GM21737 (cell line): Measurements from ENCODE around the gene TMEM87B.
A peak's percentile ranks its signal among the peaks of the same experiment; 100 is the strongest.

Experiments
- ATAC-seq: cut with Tn5 transposase; IDR thresholded peaks from one replicate; pipeline ENCODE4 v1.9.1; 2021; ENCODE audit warnings: mild to moderate bottlenecking, moderate library complexity; ENCODE audit not compliant: unreplicated experiment

TMEM87B gene, protein sequence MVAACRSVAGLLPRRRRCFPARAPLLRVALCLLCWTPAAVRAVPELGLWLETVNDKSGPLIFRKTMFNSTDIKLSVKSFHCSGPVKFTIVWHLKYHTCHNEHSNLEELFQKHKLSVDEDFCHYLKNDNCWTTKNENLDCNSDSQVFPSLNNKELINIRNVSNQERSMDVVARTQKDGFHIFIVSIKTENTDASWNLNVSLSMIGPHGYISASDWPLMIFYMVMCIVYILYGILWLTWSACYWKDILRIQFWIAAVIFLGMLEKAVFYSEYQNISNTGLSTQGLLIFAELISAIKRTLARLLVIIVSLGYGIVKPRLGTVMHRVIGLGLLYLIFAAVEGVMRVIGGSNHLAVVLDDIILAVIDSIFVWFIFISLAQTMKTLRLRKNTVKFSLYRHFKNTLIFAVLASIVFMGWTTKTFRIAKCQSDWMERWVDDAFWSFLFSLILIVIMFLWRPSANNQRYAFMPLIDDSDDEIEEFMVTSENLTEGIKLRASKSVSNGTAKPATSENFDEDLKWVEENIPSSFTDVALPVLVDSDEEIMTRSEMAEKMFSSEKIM

DNA sequence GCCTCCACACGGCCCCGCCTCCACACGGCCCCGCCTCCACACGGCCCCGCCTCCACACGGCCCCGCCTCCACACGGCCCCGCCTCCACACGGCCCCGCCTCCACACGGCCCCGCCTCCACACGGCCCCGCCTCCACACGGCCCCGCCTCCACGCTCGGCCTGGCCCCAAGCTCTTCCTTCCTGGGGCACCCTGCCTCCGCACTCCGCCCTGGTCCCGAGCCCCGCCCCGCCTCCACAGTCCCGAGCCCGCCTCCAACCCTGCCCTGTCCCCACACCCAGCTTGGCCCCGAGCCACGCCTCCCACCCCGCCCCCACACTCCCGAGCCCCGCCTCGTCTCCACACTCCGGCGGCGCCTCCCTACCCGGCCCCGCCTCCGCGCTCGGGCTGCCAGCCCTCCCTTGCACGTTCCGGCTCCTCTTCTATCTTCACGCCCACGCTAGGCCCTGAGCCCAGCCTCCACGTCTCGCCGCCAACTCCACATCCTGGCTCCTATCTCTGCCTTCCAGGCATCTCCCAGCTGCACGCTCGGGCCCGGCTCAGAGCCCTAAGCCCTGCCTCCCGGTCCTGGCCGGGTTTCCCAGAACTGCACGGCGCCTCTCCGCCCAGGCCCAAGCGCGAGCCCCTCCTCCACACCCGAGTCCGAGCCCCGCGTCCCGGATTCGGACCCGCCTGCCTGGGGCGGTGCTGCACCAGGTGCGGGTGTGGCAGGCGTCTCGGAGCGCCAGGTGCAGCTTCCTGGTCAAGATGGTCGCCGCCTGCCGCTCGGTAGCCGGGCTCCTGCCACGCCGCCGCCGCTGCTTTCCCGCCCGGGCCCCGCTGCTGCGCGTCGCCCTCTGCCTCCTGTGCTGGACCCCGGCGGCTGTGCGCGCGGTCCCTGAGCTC, at the start of gene TMEM87B:
Gene TMEM87B (plus strand): TSS at position 423 of the 883 bp plus-strand sequence. CDS start 323 bp downstream, at position 746.
- ATAC-seq: peak; percentile 46

DNA sequence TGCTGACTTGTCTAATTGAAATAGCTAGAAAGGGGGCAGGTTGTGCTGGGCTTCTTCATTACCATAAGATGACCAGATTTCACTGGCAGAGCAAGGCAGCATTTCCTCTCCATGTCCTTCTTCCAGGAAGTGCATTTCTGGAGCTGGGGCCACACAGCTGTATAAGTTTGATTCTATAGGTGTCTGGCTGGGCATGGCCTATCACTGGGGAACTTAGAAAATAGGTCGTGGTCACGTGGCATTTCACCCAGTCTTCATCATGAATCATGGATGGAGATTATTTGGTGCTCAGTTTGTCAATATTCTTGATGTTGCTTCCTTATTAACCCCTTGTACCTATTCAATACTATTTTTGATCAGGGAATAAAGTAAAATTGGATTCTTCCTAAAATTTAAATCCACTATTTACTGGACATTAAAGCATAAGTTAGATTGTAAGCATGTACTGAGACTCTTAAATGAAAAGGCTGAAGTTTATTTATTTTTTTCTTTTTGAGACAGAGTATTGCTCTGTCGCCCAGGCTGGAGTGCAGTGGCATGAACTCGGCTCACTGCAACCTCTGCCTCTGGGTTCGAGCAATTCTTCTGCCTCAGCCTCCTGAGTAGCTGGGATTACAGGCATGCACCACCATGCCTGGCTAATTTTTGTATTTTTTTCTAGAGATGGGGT, 49.5 kb upstream of the TMEM87B start:
- no peak for ATAC-seq

DNA sequence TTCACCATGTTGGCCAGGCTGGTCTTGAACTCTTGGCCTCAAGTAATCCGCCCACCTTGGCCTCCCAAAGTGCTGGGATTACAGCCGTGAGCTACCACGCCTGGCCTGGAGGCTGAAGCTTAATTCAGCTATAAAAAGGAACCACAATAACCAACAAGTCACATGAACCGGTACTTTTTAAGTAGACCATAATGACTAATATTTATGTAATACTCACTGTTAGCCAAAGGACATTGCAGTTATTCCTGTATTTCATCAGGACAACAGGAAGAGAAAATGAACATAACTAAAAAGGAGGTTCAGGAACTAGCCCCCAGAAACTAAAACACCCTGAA, 49.0 kb upstream of the TMEM87B start:
- ATAC-seq: no peak

DNA sequence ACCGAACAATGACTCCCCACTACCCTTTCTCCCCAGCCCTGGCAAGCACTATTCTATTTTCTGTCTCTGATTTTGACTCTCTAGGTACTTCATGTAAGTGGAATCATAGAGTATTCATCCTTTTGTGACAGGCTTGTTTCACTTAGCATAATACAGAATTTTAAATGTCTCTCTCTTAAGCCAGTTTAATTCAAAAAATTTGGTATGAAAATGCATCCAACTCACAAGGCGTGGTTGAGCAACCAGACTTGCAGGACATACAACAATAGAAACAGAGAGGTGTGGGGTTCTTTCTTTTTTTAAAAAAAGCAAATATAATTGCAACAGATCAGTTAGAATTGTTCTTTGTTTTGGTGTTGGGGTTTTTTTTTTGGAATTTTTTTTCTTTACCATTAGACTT, 47.6 kb upstream of the TMEM87B start:
- no peak for ATAC-seq

DNA sequence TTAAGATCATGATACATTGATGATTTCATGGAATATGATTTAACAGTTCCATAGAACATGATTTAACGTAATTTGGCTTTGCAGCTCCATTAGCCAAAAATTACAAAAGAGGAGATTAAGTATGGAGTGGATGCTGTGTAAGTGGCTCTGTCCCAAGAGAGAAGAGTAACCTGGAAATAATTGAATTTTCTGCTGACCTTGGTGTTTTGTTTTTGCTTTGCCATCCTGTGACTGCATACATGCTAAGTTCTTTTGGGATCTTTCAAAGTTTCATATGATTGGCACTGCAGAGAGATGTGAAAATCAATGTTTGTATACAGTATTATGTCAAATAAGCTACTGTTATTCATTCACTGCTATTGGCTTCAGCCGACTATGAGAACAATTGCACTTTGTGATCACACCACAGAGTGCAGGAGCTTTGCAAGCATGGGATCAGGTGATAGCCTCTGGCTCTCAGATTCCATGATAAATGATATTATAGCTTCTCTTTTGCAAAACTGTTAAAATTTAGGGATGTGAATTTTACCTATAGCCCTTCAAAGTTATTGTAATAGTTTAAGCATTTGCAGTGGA, 46.1 kb upstream of the TMEM87B start:
- ATAC-seq: no peak

DNA sequence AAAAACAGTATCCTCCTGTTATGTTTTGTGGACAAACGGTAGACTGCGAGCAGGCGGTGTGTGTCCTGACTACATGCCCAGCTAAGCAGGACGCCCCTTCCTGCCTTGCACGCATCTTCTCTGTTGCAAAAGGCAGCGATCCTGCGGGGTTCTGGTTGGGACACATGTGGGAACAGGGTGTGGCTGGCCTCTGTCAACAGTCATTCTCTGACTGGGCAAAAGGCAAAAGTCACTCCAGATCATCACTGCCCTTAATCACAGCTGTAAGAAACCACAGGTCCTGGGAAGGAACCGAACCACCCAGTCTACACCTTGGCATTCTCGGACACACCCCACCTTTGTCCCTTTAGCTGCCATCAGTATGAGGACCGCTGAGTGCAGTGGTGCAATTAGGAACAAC, 44.3 kb upstream of the TMEM87B start:
- no peak for ATAC-seq

DNA sequence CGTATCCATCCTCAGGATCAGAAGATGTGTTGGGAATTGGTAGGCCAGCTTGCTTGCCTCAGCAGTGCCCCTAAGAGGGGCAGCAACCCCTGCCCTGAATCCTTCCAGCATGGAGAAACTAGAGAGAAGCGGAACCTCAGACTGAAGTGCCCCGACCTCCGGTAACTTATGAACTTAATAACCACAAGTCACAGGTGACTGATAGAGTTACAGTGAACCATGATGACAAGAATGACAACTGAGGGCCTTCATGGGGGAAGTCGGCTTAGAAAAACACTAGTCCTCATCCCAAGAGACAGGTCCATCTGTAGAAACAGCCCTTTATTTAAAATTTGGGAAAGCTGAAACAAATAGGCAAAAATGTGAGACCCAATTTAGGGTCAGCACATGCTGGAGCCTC, 42.5 kb upstream of the TMEM87B start:
- no peak for ATAC-seq

DNA sequence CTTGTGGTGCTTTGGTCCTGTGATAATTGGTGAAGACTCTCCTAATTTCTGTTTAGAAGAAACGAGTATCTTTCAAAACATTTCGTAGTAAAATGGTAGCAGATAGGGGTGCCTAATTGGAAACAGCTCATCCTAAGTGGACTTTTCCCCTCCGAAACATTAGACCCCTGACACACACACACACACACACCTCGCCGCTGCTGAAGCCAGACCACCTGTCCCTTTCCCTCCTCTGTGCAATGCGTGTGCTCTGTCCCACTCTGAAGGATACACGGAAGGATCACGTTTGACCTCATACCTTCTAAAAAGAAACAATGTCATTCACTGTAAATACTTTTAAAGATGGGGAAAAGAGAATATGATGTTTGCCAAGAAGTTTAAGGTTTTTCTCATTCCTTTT, 36.2 kb upstream of the TMEM87B start:
- ATAC-seq: no peak

DNA sequence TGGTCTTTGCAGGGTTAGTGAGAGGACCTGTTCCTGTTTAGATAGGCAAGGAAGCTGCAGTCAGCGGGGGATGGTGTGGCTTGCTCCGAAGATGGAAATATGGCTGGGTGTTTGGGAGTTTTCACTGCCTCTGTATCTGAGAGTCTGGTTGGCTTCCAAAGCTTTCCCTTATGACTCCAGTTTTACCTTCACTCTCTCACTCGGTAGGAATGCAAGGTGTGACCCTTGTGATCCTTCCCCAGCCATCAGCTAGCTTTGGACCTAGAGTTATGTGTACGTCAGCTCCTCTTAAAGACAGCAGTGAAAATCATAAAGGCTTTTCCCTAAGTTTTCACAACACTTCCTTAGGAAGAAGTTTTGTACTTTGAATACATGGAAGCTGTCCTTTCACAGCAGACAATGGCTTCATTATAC, 35.5 kb upstream of the TMEM87B start:
- no peak for ATAC-seq

DNA sequence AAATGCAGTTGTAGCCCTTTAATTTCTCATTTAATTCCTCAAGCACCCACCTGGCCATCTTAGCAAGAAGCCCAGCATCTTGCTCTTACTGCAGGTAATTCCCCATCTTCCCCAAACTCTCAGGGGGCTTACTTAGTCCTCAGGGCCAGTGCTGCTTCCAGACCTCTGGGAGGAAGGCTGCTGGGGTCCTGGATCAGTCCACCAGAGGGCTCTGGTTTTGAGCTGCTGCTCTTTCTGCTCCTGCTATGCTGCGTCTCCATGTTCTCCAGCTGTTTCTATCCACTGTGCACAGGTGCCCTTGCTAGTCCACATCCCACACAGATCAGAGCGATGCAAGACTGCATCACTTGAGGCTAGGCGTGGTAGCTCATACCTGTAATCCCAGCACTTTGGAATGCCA, 34.5 kb upstream of the TMEM87B start:
- no peak for ATAC-seq

DNA sequence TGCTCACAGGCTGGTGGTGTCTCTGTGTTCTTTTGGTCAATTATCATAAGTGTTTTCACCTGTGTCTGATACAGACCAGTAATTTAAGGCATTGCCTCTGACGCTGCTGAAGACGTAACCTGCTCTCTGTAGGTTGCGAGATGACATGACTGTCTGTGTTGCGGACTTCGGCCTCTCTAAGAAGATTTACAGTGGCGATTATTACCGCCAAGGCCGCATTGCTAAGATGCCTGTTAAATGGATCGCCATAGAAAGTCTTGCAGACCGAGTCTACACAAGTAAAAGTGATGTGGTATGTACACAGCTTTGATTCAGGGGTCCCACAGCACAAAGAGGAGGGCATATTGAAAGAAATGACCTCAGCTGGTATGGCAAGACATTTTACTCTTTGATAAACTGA, 33.8 kb upstream of the TMEM87B start:
- no peak for ATAC-seq

DNA sequence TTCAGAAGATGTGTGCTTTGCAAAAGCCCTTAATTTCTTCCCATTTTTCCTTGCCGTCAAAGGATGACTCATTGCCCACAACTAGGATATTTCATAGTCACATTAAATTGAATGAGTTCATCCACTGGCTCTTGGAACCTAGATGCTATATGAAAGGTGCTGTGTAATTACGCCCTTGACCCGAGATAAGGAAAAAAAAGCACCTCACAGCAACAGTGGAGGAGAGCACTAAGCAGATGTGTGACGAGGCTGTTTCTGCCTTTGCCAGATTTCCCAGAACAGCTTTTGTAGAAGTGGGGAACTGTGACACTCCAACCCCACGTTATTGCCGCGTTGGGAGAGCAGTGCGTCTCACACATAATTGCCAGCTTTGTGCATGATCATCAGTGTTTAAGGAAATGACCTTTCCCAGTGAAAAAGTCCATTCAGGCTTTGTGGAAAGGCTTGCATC, 33.3 kb upstream of the TMEM87B start:
- no peak for ATAC-seq

DNA sequence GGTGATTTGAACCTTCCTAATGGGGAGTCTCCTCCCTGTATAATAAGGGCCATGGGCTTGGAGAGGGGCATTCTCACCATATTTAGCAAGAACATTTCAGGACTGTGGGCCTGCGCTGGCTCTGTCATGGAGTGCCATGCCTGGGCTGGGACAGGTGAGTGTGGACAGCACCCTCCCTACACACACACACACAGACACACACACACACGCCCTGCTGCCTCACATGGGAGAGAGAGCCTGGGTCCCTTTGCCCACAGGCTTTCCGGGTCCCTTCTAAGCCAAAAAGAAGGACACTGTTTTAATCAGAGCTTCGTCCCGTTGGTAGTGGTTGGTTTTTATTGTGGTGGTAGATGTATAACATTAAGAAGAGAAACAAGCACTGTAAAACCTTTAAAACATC, 31.4 kb upstream of the TMEM87B start:
- no peak for ATAC-seq

DNA sequence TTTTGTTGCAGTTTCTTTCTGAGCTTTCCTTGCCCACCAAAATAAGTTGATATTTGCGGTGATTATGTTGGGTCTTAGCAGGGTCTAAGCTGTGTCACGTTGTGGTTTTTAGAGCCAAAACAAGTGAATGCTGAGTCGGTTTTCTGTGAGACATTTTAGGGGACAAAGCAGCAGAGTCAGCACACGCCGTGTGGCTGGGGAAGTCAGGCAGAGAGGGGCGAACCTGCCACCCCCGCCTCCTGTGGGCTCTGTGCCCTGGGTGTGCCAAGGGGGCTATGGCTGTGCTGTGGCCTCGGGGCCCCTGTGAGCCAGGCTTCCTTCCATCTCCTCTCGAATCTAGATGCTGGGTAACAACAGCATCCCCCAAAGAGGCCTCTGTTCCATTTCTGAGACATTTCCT, 30.8 kb upstream of the TMEM87B start:
- no peak for ATAC-seq

DNA sequence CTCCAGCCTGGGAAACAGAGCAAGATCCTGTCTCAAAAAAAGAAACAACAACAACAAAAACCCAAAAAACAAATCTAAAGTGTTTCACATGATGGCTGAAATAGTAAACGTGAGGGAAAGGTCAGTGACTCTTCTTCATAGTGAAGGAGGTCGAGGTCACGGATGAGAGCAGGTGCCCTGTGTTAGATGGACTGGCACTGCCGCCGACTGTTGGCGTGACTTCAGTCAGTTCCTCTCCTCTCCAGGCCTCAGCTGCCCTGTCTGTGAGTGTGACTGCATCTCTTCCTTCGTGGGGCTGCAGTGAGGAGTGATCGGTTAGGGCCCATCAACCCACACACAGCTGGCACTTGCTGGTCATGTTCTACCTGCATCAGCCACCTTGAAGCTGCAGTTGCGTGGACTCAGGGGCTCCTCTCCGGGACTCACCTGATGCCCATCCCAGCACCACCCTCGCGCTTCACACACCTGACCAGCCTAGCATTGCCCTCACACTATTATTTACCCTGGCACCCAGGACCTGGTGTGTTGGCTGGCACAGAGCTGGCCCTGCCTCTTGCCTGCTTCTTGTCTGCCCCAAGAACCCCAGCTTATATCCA, 30.1 kb upstream of the TMEM87B start:
- ATAC-seq: no peak

DNA sequence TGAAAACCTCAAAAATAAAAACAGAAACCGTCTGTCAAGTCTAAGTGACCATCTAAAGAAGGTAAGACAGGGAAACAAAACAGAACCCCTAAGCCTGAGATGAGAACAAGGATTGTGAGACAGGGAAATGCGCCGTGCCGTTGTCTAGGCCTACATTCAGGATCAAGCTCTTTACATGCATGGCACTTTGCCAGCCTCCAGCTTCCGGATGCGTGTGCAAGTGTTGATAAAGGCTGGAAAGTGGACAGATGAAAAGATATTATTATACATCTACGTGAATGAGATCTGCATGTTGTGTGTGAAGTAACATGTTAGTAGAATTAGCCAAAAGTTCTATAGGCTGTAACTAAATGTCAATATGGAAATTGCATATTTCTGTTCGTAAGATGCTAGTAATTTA, 28.6 kb upstream of the TMEM87B start:
- ATAC-seq: no peak

DNA sequence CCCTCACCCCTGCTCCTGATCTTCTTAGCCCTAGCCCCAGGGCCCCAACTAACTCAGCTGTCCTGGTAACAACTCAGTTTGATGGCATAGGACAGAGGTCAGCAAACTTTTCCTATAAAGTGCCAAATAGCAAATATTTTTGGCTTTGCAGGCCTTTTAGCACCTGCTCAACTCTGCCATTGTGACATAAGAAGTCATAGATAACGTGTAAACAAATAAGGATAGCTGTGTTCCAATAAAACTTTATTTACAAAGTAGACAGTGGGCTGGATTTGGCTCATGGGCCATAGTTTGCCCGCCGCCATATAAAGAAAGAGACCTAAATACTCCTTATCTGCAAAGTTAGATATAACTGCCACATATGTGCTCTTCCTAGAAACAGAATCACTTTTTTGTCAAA, 27.3 kb upstream of the TMEM87B start:
- no peak for ATAC-seq

DNA sequence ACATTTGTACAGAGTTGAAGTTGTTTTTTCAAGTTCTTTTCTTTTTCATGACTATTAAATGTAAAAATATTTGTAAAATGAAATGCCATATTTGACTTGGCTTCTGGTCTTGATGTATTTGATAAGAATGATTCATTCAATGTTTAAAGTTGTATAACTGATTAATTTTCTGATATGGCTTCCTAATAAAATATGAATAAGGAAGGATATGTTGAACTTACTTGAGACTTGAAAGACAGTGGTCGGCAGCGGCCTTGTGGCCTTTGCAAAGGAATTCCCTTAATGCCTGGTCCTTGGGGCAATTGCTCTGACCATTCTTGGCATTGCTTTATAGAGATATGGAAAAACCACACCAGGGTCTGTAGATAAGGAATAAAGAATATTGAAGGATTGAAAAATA, 25.9 kb upstream of the TMEM87B start:
- no peak for ATAC-seq

DNA sequence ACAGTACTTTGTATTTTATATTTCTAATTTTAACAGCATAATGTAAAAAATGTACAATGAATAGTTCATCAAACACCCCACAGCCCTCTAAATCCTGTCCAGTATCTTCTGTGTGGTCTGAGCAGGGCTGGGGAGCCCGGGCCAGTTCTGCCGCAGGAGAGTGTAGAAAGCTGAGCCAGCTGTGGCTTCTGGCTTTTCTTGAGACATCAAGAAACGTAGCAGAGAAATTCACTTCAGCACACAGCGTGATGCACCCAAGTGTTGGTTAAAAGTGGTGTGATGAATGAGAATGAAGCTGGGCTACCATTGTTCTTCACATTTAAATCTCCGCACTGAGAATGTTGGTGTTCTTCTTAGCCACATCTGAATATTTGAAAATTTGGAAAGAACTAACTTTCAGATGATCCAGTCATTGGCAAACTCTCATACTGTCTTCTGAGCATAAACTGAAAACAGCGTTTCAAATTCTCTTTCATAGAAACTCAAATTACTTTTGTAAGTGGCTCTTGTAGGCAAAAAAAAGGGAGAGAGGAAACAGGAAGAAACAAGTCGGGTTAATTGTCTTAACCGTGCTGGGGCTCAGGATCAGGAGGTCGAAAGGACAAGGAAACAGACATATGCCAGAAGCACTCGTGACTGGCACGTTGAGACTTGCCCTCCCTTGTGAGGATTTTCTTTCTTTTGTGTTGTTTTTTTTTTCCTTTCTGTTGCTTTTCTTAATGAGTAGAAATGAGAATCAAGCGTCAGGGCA, 23.4 kb upstream of the TMEM87B start:
- ATAC-seq: no peak

DNA sequence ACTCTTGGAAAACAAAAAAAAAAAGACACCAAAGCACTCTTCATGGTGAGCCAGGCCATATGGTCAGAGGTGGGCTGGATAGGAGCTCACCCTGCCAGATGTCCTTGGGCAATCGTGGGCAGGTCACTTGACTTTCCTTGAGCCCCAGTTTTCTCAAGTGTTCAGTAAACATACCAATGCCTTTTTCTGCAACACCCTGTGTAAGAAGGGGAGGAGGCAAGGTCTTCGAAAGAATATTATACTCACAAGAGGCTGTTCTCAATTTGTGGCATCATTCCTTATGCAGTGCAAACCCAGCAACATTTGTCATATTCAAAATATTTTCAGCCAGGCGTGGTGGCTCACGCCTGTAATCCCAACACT, 22.9 kb upstream of the TMEM87B start:
- no peak for ATAC-seq
